ENCODE results near the gene PTGDS. TPM values are rescaled to one million over a fixed set of nuclear protein-coding genes. Genes with fewer than 3 reads are reported as not detected.

Gene PTGDS
- total RNA-seq: 4.5 and 15.2 TPM in 2 replicates

DNA sequence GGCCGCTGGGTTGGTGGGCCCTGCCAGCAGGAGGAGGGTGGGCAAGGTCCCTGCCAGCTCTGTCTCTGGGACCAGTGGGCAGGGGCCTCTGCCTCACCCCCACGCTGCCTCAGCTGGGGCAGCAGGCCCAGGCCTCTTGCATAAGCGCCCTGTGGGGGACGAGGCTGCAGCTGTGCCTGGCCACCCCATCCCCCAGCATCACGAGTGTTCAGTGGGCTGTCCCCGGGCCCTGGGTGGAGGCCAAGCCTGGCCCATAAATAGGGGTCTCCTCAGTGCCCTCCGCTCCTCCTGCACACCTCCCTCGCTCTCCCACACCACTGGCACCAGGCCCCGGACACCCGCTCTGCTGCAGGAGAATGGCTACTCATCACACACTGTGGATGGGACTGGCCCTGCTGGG lies at the start of gene PTGDS:
Gene PTGDS (plus strand): TSS at position 282 of the 400 bp plus-strand sequence. CDS start 75 bp downstream, at position 357.

GRCh38 chr9:136944519-136945332 lies 32.6 kb upstream of the PTGDS start, which contains the start of the genes C8G and FBXW5:
Gene C8G (plus strand): TSS chr9:136945243. CDS start chr9:136945321, 78 bp downstream.
Gene FBXW5 (minus strand): TSS chr9:136944738. CDS start chr9:136944083, 655 bp downstream.

DNA sequence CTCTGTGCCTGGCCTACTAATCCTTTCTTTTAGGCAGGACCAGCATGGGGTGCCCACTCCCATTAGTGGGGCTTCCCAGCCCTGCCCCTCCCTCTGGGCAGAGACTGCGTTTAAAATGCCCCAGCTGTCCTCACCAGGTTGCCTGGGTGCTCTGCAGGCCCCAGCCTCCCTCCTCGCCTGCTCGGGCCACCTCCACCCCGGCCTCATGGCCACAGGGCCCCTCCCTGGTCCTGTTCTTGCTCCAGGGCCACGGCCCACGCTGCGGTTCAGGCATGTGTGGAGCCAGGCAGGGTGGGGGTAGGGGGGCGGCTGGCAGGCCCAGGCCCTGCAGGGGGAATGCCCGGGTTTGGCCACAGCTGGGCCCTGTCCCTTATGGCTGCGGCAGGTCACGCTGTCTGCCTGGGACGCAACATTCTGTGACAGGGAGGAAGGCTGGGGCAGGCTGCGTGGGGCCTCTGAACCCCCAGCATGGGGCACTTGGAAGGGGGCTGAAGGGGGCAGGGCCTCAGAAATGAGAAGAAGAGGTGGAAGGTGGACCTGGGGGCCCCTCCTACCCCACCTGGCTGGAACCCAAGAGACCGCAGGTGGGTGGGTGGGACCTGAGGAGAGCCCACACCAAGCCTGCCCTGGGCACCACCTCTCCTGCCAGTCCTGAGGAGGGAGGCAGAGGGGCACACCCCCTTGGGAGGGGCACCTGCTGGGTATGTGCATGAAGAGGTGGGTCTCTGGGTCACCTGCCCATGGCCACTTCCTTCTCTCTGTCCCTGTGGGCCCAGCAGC lies 25.6 kb upstream of the PTGDS start, which contains the start of gene LCN12:
Gene LCN12 (plus strand): TSS at position 733 of the 780 bp plus-strand sequence. CDS start 55 bp downstream, outside the sequence.

DNA sequence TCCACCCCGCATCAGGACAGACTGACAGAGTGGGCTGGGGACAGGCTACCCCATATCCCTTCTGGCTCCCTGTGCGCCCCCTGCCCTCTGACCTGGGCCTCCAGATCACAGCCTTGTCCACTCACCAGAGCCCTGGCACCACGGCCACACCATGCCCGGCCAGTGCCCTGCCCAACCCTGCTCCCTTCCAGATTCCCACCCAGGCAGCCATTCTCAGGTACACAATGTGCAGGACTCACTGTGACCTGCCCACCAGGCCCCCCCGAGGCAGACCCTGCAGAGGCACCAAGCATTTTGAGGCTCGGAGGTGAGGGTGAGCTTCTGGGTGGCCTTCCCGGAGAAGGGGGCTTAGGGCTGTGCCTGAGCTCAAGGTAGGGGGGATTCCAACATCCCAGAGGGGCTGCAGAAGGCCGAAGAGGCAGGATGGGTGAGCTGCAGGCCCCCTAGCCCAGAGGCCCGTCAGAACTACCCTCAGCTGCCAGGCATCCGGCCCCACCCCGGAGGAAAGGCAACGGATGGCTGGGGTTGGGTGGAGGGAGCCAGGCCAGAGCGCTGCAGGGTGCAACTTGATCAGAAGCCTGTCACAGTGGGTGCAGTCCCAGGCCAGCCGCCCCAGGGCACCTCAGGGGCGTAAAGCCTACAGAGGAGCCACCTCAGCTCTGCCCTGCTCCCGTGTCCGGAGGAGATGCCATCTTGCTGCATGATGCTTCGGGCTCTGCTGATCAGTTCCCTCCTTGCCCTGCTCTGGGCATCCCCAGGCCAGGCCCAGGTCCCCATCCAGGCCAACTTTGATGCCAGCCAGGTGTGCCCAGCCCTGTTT lies 5.1 kb downstream of the PTGDS start, which contains the start of gene LCNL1:
Gene LCNL1 (plus strand): TSS at position 762 of the 820 bp plus-strand sequence. CDS start 594 bp downstream, outside the sequence.

GRCh38 chr9:136991993-136992818 lies 14.9 kb downstream of the PTGDS start, which contains the start of gene PAXX:
Gene PAXX (plus strand): TSS chr9:136992422. CDS start chr9:136992444, 22 bp downstream.

GRCh38 chr9:136996361-136997292 lies 19.3 kb downstream of the PTGDS start, which contains the start of gene CLIC3:
Gene CLIC3 (minus strand): TSS chr9:136996568. CDS start chr9:136996543, 25 bp downstream.

GRCh38 chr9:137027369-137028262 lies 50.3 kb downstream of the PTGDS start, which contains the start of gene ABCA2:
Gene ABCA2 (minus strand): TSS chr9:137028237. CDS start chr9:137028140, 97 bp downstream.

Other genes starting within 250 kb of the PTGDS start
- not detected in 2 replicates for gene LCN10, start 234.6 kb upstream of the PTGDS start, total RNA-seq
- gene LCN6, start 229.0 kb upstream of the PTGDS start, total RNA-seq: not detected in 2 replicates
- gene LCN8, start 219.3 kb upstream of the PTGDS start, total RNA-seq: not detected in 2 replicates
- gene LCN15, start 213.0 kb upstream of the PTGDS start, total RNA-seq: not detected in 2 replicates
- 104 and 151 TPM in 2 replicates for gene TMEM141, start 186.2 kb upstream of the PTGDS start, total RNA-seq
- 0.18 and 1.6 TPM in 2 replicates for gene CCDC183, start 181.2 kb upstream of the PTGDS start, total RNA-seq
- gene RABL6, start 169.6 kb upstream of the PTGDS start, total RNA-seq: 68.2 and 77.4 TPM in 2 replicates
- 1.5 and 2.7 TPM in 2 replicates for gene AJM1, start 135.0 kb upstream of the PTGDS start, total RNA-seq
- gene PHPT1, start 128.1 kb upstream of the PTGDS start, total RNA-seq: 118 and 128 TPM in 2 replicates
- 3.2 and 3.6 TPM in 2 replicates for gene MAMDC4, start 125.2 kb upstream of the PTGDS start, total RNA-seq
- gene EDF1, start 111.2 kb upstream of the PTGDS start, total RNA-seq: 376 and 413 TPM in 2 replicates
- gene TRAF2, start 91.0 kb upstream of the PTGDS start, total RNA-seq: 3.4 and 6.6 TPM in 2 replicates
- 121 and 137 TPM in 2 replicates for gene FBXW5, start 32.8 kb upstream of the PTGDS start, total RNA-seq
- not detected in 2 replicates for gene C8G, start 32.3 kb upstream of the PTGDS start, total RNA-seq
- not detected in 2 replicates for gene LCN12, start 25.2 kb upstream of the PTGDS start, total RNA-seq
- gene LCNL1, start 5.5 kb downstream of the PTGDS start, total RNA-seq: not detected in 2 replicates
- gene PAXX, start 14.9 kb downstream of the PTGDS start, total RNA-seq: 17.7 and 29.2 TPM in 2 replicates
- 4.7 and 16.8 TPM in 2 replicates for gene CLIC3, start 19.1 kb downstream of the PTGDS start, total RNA-seq
- gene ABCA2, start 50.7 kb downstream of the PTGDS start, total RNA-seq: 12.3 and 23.8 TPM in 2 replicates
- gene FUT7, start 54.6 kb downstream of the PTGDS start, total RNA-seq: not detected in 2 replicates
- gene NPDC1, start 68.7 kb downstream of the PTGDS start, total RNA-seq: 51.2 and 71.8 TPM in 2 replicates
- gene ENTPD2, start 76.6 kb downstream of the PTGDS start, total RNA-seq: not detected in 2 replicates
- gene SAPCD2, start 93.1 kb downstream of the PTGDS start, total RNA-seq: 0.18 and 2.6 TPM in 2 replicates
- gene UAP1L1, start 100.0 kb downstream of the PTGDS start, total RNA-seq: 8.5 and 10.7 TPM in 2 replicates
- 86.1 and 101 TPM in 2 replicates for gene MAN1B1, start 109.5 kb downstream of the PTGDS start, total RNA-seq
- gene DPP7, start 137.2 kb downstream of the PTGDS start, total RNA-seq: 136 and 138 TPM in 2 replicates
- gene GRIN1, start 161.7 kb downstream of the PTGDS start, total RNA-seq: not detected in 2 replicates
- not detected in 2 replicates for gene LRRC26, start 192.5 kb downstream of the PTGDS start, total RNA-seq
- not detected in 2 replicates for gene TMEM210, start 194.6 kb downstream of the PTGDS start, total RNA-seq
- gene ANAPC2, start 211.1 kb downstream of the PTGDS start, total RNA-seq: 13.5 and 20.3 TPM in 2 replicates
- gene SSNA1, start 211.2 kb downstream of the PTGDS start, total RNA-seq: 52.2 and 74.0 TPM in 2 replicates
- gene TPRN, start 223.2 kb downstream of the PTGDS start, total RNA-seq: 5.8 and 7.2 TPM in 2 replicates
- gene TMEM203, start 228.1 kb downstream of the PTGDS start, total RNA-seq: 26.7 and 38.4 TPM in 2 replicates
- 8.3 and 9.4 TPM in 2 replicates for gene NDOR1, start 228.2 kb downstream of the PTGDS start, total RNA-seq
- gene RNF208, start 244.7 kb downstream of the PTGDS start, total RNA-seq: 0.16 TPM in 1 of 2 replicates, not detected in the other
- not detected in 2 replicates for gene CYSRT1, start 247.7 kb downstream of the PTGDS start, total RNA-seq
- gene RNF224, start 250.0 kb downstream of the PTGDS start, total RNA-seq: not detected in 2 replicates